ENCODE measurements around the gene DSC2.

DSC2 gene

GRCh38 chr18:31057917-31058316 lies 44.3 kb downstream of the DSC2 start:
- H3K4me3 ChIP-seq (replicated peaks; ENCODE audit: insufficient read depth, low read length) = no peak overlapping the region
- H3K27ac ChIP-seq (replicated peaks) = no peak overlapping the region
- no peak for DNase-seq (ENCODE audit: low read depth in 1 of 2, low spot score in 1 of 2)
- H3K27me3 ChIP-seq (ENCODE audit: insufficient read depth, poor library complexity, severe bottlenecking) = no peaks in the 10 kb centered on the region
- no peak for TF ChIP-seq SPI1 (IDR thresholded peaks at IDR 0.05; ENCODE audit: borderline replicate concordance, low read depth)
- TF ChIP-seq, protein P1, sequence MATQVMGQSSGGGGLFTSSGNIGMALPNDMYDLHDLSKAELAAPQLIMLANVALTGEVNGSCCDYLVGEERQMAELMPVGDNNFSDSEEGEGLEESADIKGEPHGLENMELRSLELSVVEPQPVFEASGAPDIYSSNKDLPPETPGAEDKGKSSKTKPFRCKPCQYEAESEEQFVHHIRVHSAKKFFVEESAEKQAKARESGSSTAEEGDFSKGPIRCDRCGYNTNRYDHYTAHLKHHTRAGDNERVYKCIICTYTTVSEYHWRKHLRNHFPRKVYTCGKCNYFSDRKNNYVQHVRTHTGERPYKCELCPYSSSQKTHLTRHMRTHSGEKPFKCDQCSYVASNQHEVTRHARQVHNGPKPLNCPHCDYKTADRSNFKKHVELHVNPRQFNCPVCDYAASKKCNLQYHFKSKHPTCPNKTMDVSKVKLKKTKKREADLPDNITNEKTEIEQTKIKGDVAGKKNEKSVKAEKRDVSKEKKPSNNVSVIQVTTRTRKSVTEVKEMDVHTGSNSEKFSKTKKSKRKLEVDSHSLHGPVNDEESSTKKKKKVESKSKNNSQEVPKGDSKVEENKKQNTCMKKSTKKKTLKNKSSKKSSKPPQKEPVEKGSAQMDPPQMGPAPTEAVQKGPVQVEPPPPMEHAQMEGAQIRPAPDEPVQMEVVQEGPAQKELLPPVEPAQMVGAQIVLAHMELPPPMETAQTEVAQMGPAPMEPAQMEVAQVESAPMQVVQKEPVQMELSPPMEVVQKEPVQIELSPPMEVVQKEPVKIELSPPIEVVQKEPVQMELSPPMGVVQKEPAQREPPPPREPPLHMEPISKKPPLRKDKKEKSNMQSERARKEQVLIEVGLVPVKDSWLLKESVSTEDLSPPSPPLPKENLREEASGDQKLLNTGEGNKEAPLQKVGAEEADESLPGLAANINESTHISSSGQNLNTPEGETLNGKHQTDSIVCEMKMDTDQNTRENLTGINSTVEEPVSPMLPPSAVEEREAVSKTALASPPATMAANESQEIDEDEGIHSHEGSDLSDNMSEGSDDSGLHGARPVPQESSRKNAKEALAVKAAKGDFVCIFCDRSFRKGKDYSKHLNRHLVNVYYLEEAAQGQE (IDR thresholded peaks at IDR 0.05; ENCODE audit: insufficient replicate concordance, low read depth) = no peak
- no peak for TF ChIP-seq GABPA (IDR thresholded peaks at IDR 0.05; ENCODE audit: low read depth)
- no peak for TF ChIP-seq POLR2AphosphoS5 (IDR thresholded peaks at IDR 0.05; ENCODE audit: low read depth)
- TF ChIP-seq, protein P2, sequence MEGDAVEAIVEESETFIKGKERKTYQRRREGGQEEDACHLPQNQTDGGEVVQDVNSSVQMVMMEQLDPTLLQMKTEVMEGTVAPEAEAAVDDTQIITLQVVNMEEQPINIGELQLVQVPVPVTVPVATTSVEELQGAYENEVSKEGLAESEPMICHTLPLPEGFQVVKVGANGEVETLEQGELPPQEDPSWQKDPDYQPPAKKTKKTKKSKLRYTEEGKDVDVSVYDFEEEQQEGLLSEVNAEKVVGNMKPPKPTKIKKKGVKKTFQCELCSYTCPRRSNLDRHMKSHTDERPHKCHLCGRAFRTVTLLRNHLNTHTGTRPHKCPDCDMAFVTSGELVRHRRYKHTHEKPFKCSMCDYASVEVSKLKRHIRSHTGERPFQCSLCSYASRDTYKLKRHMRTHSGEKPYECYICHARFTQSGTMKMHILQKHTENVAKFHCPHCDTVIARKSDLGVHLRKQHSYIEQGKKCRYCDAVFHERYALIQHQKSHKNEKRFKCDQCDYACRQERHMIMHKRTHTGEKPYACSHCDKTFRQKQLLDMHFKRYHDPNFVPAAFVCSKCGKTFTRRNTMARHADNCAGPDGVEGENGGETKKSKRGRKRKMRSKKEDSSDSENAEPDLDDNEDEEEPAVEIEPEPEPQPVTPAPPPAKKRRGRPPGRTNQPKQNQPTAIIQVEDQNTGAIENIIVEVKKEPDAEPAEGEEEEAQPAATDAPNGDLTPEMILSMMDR (IDR thresholded peaks at IDR 0.05; ENCODE audit: insufficient read depth, low read length) = no peak

DNA sequence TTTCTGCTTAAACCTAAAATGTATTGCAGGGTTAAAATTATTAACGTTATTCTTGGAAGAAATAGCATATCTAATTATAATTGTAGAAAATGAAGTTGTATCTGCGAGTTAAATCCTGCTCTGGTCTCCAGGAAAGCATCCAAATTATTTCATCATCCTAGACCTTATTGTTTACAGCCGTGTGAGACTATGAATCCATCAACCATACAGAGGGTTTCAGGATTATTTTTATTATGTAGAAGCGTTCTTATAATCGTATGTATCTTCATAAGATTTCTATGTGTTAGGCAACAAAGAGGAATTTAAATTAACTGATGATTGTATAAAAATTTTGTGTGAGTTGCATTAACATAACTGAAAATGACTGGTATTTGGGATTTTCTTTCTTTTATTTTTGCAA lies 45.2 kb downstream of the DSC2 start:
- TF ChIP-seq, protein P1 (IDR thresholded peaks at IDR 0.05; ENCODE audit: insufficient replicate concordance, low read depth) = no peak
- TF ChIP-seq, protein P2 (IDR thresholded peaks at IDR 0.05; ENCODE audit: insufficient read depth, low read length) = no peak
- TF ChIP-seq GABPA (IDR thresholded peaks at IDR 0.05; ENCODE audit: low read depth) (no peak), SPI1 (IDR thresholded peaks at IDR 0.05; ENCODE audit: borderline replicate concordance, low read depth) (no peak), POLR2AphosphoS5 (IDR thresholded peaks at IDR 0.05; ENCODE audit: low read depth) (no peak)
- no peak overlapping the region for H3K4me3 ChIP-seq (replicated peaks; ENCODE audit: insufficient read depth, low read length)
- no peak for DNase-seq (ENCODE audit: low read depth in 1 of 2, low spot score in 1 of 2)
- H3K27me3 ChIP-seq (ENCODE audit: insufficient read depth, poor library complexity, severe bottlenecking) = no peaks in the 10 kb centered on the region
- H3K27ac ChIP-seq (replicated peaks) = no peak overlapping the region

- no peak for DNase-seq (ENCODE audit: low read depth in 1 of 2, low spot score in 1 of 2)
- Histone ChIP-seq H3K4me3 (replicated peaks; ENCODE audit: insufficient read depth, low read length) (no peak overlapping the region), H3K27me3 (ENCODE audit: insufficient read depth, poor library complexity, severe bottlenecking) (peaks cover under 1% of the 10 kb centered on the region), H3K27ac (replicated peaks) (no peak overlapping the region)
- TF ChIP-seq, protein P2 (IDR thresholded peaks at IDR 0.05; ENCODE audit: insufficient read depth, low read length) = no peak
- no peak for TF ChIP-seq GABPA (IDR thresholded peaks at IDR 0.05; ENCODE audit: low read depth)
- no peak for TF ChIP-seq SPI1 (IDR thresholded peaks at IDR 0.05; ENCODE audit: borderline replicate concordance, low read depth)
These were observed 45.9 kb downstream of the DSC2 start for GRCh38 chr18:31056296-31056695.

DNA sequence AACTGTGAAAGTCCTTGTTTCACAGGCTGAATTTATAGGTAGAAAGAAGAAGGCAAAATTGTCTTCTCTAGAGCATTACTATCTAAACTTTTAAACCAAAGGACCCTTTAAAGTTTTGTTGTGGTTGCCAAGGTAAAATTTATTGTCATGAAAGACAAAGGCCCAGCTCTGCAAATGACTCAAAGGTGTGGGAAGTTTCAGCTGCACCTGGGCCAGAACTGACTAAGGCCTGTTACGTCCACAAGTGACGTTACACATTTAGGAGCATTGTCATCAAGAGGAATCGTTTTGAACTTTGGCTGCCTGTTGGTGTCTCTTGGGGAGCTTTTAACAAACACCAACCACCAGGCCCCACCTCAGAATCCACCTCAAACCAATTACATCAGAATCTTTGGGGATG lies 51.6 kb downstream of the DSC2 start:
- H3K27ac ChIP-seq (replicated peaks) = no peak overlapping the region
- H3K4me3 ChIP-seq (replicated peaks; ENCODE audit: insufficient read depth, low read length) = no peak overlapping the region
- DNase-seq (ENCODE audit: low read depth in 1 of 2, low spot score in 1 of 2) = no peak
- TF ChIP-seq GABPA (IDR thresholded peaks at IDR 0.05; ENCODE audit: low read depth) (no peak), POLR2AphosphoS5 (IDR thresholded peaks at IDR 0.05; ENCODE audit: low read depth) (no peak), SPI1 (IDR thresholded peaks at IDR 0.05; ENCODE audit: borderline replicate concordance, low read depth) (no peak)
- TF ChIP-seq, protein P2 (IDR thresholded peaks at IDR 0.05; ENCODE audit: insufficient read depth, low read length) = no peak
- TF ChIP-seq, protein P1 (IDR thresholded peaks at IDR 0.05; ENCODE audit: insufficient replicate concordance, low read depth) = no peak
- peaks cover 10% of the 10 kb centered on the region for H3K27me3 ChIP-seq (ENCODE audit: insufficient read depth, poor library complexity, severe bottlenecking)
